SK-N-MC (cell line): ENCODE measurements around the gene KCNJ6.

Experiments used
- EZH2 ChIP-seq: fragments of 200-600 bp; sonication (generic); IDR thresholded peaks from one replicate; pipeline ENCODE4 v1.6.1; 2017; ENCODE audit warnings: antibody characterized with exemption
- FOXP2 ChIP-seq: optimal IDR thresholded peaks from 2 replicates; pipeline ENCODE3; 2011; ENCODE audit warnings: mild to moderate bottlenecking, moderate library complexity; ENCODE audit not compliant: insufficient read depth; ENCODE audit errors: extremely low read length, control extremely low read depth

DNA sequence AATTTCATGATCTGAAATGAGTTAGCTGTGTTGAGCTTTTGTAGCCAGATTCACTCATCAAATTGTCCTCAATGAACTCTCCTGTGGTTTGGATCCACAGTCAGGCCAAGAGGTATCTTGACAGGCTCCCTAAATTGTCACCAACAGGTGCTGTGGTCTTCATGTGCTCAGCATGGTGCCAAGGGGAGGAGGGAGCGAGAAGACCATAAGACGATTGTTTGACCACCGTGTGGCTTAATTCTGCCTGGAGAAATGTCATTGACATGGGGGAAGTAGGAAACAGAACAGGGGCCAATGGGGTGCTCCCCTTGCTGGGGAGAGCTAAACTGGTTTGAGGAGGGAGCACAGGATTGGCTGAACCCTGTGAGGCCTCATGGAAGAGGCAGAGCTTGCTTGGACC is 219.3 kb downstream of the KCNJ6 start:
- no peak for TF ChIP-seq FOXP2
- TF ChIP-seq EZH2, result no peak
